Effector memory CD4-positive, alpha-beta T cell (primary cell): ENCODE results near the gene LHX4.

Experiments
- DNase-seq, 3 donors: peaks; one replicate each; pipeline ENCODE4 v3.0.0-alpha.2; 2020
- H3K27ac ChIP-seq: 2 replicates; pipeline ENCODE4 v1.7.0; 2013; ENCODE audit warnings: mild to moderate bottlenecking, low read length, moderate library complexity; ENCODE audit not compliant: insufficient read depth, poor library complexity, severe bottlenecking
- H3K27me3 ChIP-seq: replicated peaks from 2 replicates; pipeline ENCODE4 v1.7.0; 2013; ENCODE audit warnings: mild to moderate bottlenecking, low read length; ENCODE audit not compliant: insufficient read depth, control insufficient read depth, poor library complexity, severe bottlenecking
- H3K36me3 ChIP-seq: 2 replicates; pipeline ENCODE4 v1.7.0; 2013; ENCODE audit warnings: mild to moderate bottlenecking, low read length, moderate library complexity; ENCODE audit not compliant: control insufficient read depth, insufficient read depth
- H3K4me1 ChIP-seq: 2 replicates; pipeline ENCODE4 v1.7.0; 2013; ENCODE audit warnings: low read length, mild to moderate bottlenecking; ENCODE audit not compliant: control insufficient read depth, insufficient read depth, poor library complexity, severe bottlenecking
- H3K4me3 ChIP-seq: 2 replicates; pipeline ENCODE4 v1.7.0; 2013; ENCODE audit warnings: low read length, low read depth, mild to moderate bottlenecking; ENCODE audit not compliant: insufficient read depth, poor library complexity, severe bottlenecking
- H3K9me3 ChIP-seq: 2 replicates; pipeline ENCODE4 v1.7.0; 2013; ENCODE audit warnings: mild to moderate bottlenecking, low read length, moderate library complexity; ENCODE audit not compliant: control insufficient read depth

The LHX4 gene

DNA sequence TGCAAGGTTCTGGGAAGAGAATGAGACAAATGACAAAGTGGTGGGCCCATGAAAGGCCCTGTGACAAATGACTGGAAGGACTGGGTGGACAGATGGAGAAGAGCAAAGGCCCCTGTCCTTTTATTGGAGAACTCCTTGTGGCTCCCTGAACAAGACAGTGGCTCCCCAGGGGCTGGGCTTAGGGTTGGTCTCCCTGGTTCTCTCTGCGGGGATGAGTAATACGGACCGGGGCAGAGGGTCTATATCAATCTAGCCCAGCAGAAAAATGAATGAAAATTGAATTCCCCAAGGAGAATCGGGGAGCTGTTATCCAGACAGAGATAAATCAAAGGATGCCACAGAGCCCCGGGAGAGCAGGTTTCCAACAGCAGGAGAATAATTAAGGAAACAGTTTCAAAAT, 5.2 kb upstream of the LHX4 start:
- Histone ChIP-seq H3K4me3 (no peak overlapping the region), H3K36me3 (no peaks in the 10 kb centered on the region), H3K27me3 (peaks cover 35% of the 10 kb centered on the region), H3K9me3 (no peaks in the 10 kb centered on the region), H3K27ac (no peak overlapping the region), H3K4me1 (peaks cover 10% of the 10 kb centered on the region)
- DNase-seq: no peak

GRCh38 chr1:180225403-180225802, 4.7 kb upstream of the LHX4 start:
- H3K27ac ChIP-seq: no peak overlapping the region
- H3K27me3 ChIP-seq: peaks cover 37% of the 10 kb centered on the region
- H3K9me3 ChIP-seq: no peaks in the 10 kb centered on the region
- no peaks in the 10 kb centered on the region for H3K36me3 ChIP-seq
- no peak for DNase-seq
- H3K4me1 ChIP-seq: peaks cover 10% of the 10 kb centered on the region
- no peak overlapping the region for H3K4me3 ChIP-seq

GRCh38 chr1:180227861-180228647, 2.0 kb upstream of the LHX4 start:
- no peak for DNase-seq
- no peaks in the 10 kb centered on the region for H3K36me3 ChIP-seq
- H3K4me1 ChIP-seq: peaks cover 23% of the 10 kb centered on the region
- no peaks in the 10 kb centered on the region for H3K9me3 ChIP-seq
- no peak overlapping the region for H3K4me3 ChIP-seq
- peaks cover 49% of the 10 kb centered on the region for H3K27me3 ChIP-seq
- H3K27ac ChIP-seq: no peak overlapping the region

DNA sequence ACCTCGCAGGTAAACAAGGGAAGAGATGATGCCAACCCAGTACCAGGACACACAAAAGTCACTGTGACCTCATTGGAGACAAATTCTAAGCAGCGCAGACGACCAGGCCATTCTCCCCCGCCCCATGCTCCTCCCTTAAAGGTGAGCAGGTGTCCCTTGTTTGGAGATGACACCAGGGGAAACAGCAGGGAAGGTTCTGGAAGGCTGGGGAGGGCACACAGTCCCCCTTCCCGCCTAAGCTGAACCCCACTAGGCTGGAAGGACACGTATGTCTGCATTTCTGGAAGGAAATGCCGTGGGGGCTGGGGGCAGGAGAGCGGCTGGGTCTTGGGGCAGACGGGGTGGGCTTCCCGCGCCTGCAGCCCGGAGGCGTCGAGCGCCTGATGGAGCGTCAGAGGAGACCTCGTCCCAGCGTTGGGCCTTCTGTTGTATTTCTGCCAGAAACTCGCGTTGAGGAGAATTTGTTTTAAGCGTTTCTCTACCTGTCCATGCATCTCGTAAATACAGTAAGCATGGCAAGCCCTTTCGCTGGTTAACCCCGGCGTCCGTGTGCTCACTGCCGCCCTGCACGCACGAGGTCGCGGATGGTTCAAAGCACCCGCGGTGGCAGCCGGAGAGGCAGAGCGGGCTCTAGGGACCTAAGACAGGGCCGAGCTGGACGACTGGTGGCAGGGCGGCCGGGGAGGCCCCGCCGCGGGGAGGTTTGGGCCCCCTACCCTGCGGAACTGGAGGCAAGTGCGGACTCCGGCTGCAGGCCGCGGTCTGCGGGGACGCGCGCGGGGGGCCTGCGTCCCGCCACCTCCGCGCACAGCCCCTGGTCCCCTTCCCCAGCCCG, 1.2 kb upstream of the LHX4 start:
- Histone ChIP-seq H3K9me3 (no peaks in the 10 kb centered on the region), H3K27me3 (peaks cover 56% of the 10 kb centered on the region), H3K4me3 (peak overlapping the region; percentile 59), H3K27ac (no peak overlapping the region), H3K36me3 (no peaks in the 10 kb centered on the region), H3K4me1 (peaks cover 26% of the 10 kb centered on the region)
- no peak for DNase-seq

GRCh38 chr1:180230416-180230790, 339 bp downstream of the LHX4 start:
- Histone ChIP-seq H3K27ac (no peak overlapping the region), H3K27me3 (peaks cover 63% of the 10 kb centered on the region), H3K36me3 (no peaks in the 10 kb centered on the region), H3K4me1 (peaks cover 37% of the 10 kb centered on the region), H3K9me3 (no peaks in the 10 kb centered on the region), H3K4me3 (peak overlapping the region; percentile 69)
- DNase-seq: no peak

GRCh38 chr1:180230791-180231505, 884 bp downstream of the LHX4 start:
- peaks cover 67% of the 10 kb centered on the region for H3K27me3 ChIP-seq
- no peak for DNase-seq

GRCh38 chr1:180231506-180231921, 1.4 kb downstream of the LHX4 start:
- peak overlapping the region; percentile 69 for H3K4me3 ChIP-seq
- peaks cover 67% of the 10 kb centered on the region for H3K27me3 ChIP-seq
- H3K4me1 ChIP-seq: peaks cover 40% of the 10 kb centered on the region
- no peaks in the 10 kb centered on the region for H3K9me3 ChIP-seq
- no peak for DNase-seq
- H3K27ac ChIP-seq: no peak overlapping the region
- no peaks in the 10 kb centered on the region for H3K36me3 ChIP-seq

More at GRCh38 chr1:180230791-180231505, 884 bp downstream of the LHX4 start:
- H3K4me1 ChIP-seq: peaks cover 40% of the 10 kb centered on the region
- H3K4me3 ChIP-seq: peak overlapping the region; percentile 69
- H3K36me3 ChIP-seq: no peaks in the 10 kb centered on the region
- no peak overlapping the region for H3K27ac ChIP-seq
- no peaks in the 10 kb centered on the region for H3K9me3 ChIP-seq

DNA sequence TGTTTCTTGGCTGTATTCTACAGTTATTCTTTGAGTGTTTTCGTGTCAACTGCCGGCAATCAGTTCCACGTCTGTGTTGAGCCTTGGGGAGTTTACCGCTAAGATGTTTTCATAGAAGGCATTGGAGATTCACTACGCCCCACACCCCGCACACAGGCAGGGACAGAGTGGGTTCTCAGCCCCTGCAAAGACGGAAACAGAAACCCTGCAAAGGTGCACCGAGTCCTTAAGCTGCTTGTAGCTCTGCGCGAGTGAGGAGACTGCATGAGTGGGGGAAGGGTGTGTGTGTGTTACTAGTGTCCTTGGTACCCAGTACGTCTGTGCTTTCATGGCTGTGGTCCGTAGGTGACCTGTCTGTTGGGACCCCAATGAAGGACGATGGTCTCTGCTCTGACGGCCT, 1.9 kb downstream of the LHX4 start:
- Histone ChIP-seq H3K9me3 (no peaks in the 10 kb centered on the region), H3K27ac (no peak overlapping the region), H3K27me3 (peaks cover 71% of the 10 kb centered on the region), H3K4me3 (no peak overlapping the region), H3K4me1 (peaks cover 40% of the 10 kb centered on the region), H3K36me3 (no peaks in the 10 kb centered on the region)
- DNase-seq: no peak

GRCh38 chr1:180232521-180233043, 2.5 kb downstream of the LHX4 start:
- H3K4me3 ChIP-seq: no peak overlapping the region
- H3K27ac ChIP-seq: no peak overlapping the region
- peaks cover 76% of the 10 kb centered on the region for H3K27me3 ChIP-seq
- H3K4me1 ChIP-seq: peaks cover 40% of the 10 kb centered on the region
- no peaks in the 10 kb centered on the region for H3K36me3 ChIP-seq
- no peak for DNase-seq
- no peaks in the 10 kb centered on the region for H3K9me3 ChIP-seq
